ENCODE results near the gene SLC7A6OS.
A peak's percentile ranks its signal among the peaks of the same experiment; 100 is the strongest.

Gene SLC7A6OS

GRCh38 chr16:68310774-68311511, at the start of gene SLC7A6OS, which contains the start of gene PRMT7:
SLC7A6OS (minus strand) TSS chr16:68310946; CDS start chr16:68310926, 20 bp downstream.
PRMT7 (plus strand) TSS chr16:68311019; CDS start chr16:68315980, 4,961 bp downstream.
- DNase-seq (ENCODE audit: low spot score), result peak; percentile 91

GRCh38 chr16:68359398-68360191, 48.8 kb upstream of the SLC7A6OS start:
- DNase-seq (ENCODE audit: low spot score), result no peak

- DNase-seq (ENCODE audit: low spot score), result no peak
These were observed 48.2 kb upstream of the SLC7A6OS start for GRCh38 chr16:68358951-68359350.

- DNase-seq (ENCODE audit: low spot score), result no peak
These were observed 47.2 kb upstream of the SLC7A6OS start for GRCh38 chr16:68357923-68358322.

GRCh38 chr16:68357521-68357922, 46.8 kb upstream of the SLC7A6OS start:
- DNase-seq (ENCODE audit: low spot score), result no peak

GRCh38 chr16:68356919-68357286, 46.2 kb upstream of the SLC7A6OS start:
- no peak for DNase-seq (ENCODE audit: low spot score)

GRCh38 chr16:68356249-68356918, 45.6 kb upstream of the SLC7A6OS start:
- DNase-seq (ENCODE audit: low spot score), result peak; percentile 22

- no peak for DNase-seq (ENCODE audit: low spot score)
These were observed 44.9 kb upstream of the SLC7A6OS start for GRCh38 chr16:68355447-68356248.

GRCh38 chr16:68354816-68355215, 44.1 kb upstream of the SLC7A6OS start:
- DNase-seq (ENCODE audit: low spot score), result no peak

GRCh38 chr16:68353366-68353765, 42.6 kb upstream of the SLC7A6OS start:
- no peak for DNase-seq (ENCODE audit: low spot score)

GRCh38 chr16:68351991-68352431, 41.3 kb upstream of the SLC7A6OS start:
- no peak for DNase-seq (ENCODE audit: low spot score)

GRCh38 chr16:68351463-68351862, 40.7 kb upstream of the SLC7A6OS start:
- DNase-seq (ENCODE audit: low spot score), result no peak

GRCh38 chr16:68350813-68351350, 40.1 kb upstream of the SLC7A6OS start:
- DNase-seq (ENCODE audit: low spot score), result no peak

GRCh38 chr16:68349838-68350410, 39.2 kb upstream of the SLC7A6OS start:
- DNase-seq (ENCODE audit: low spot score), result no peak

GRCh38 chr16:68348639-68349445, 38.1 kb upstream of the SLC7A6OS start:
- DNase-seq (ENCODE audit: low spot score), result no peak

GRCh38 chr16:68347605-68348004, 36.9 kb upstream of the SLC7A6OS start:
- DNase-seq (ENCODE audit: low spot score), result no peak

GRCh38 chr16:68346892-68347480, 36.2 kb upstream of the SLC7A6OS start:
- DNase-seq (ENCODE audit: low spot score), result no peak

GRCh38 chr16:68345958-68346635, 35.4 kb upstream of the SLC7A6OS start:
- no peak for DNase-seq (ENCODE audit: low spot score)

- DNase-seq (ENCODE audit: low spot score), result no peak
These were observed 34.6 kb upstream of the SLC7A6OS start for GRCh38 chr16:68345351-68345810.

Measured in globus pallidus (tissue), 1 donor.